OCI-LY7 (cell line): ENCODE measurements around the gene SIVA1.

ENCODE experiments used
- CTCF ChIP-seq: fragments of 200-600 bp; sonication (generic); conservative IDR thresholded peaks from 2 replicates; pipeline ENCODE4 v1.5.1; 2014; ENCODE audit warnings: mild to moderate bottlenecking, antibody characterized with exemption, low read length, moderate library complexity, mixed read lengths
- EZH2phosphoT487 ChIP-seq: fragments of 200-600 bp; sonication (generic); IDR thresholded peaks from 2 replicates; pipeline ENCODE4 v1.6.1; 2018; ENCODE audit warnings: low read depth, borderline replicate concordance, mild to moderate bottlenecking, mixed run types, antibody characterized with exemption, low read length, moderate library complexity, mixed read lengths

- no peak for TF ChIP-seq CTCF
- no peak for TF ChIP-seq EZH2phosphoT487
Observed at GRCh38 chr14:104786091-104786586, 33.2 kb downstream of the SIVA1 start.
